ENCODE data around the gene COX15.
"Not testable (repeated sequence)": the region's sequence is repeated elsewhere in the genome, so short reads cannot be mapped to it uniquely, and the experiment has no call there.

COX15 gene

GRCh38 chr10:99740933-99741559 lies 9.1 kb upstream of the COX15 start:
- no peak for DNase-seq (ENCODE audit: low read depth, low spot score)

GRCh38 chr10:99740260-99740659 lies 8.3 kb upstream of the COX15 start:
- no peak for DNase-seq (ENCODE audit: low read depth, low spot score)

- DNase-seq (ENCODE audit: low read depth, low spot score) = not testable (repeated sequence)
Observed at GRCh38 chr10:99734111-99734510, 2.2 kb upstream of the COX15 start.

GRCh38 chr10:99733366-99733765 lies 1.4 kb upstream of the COX15 start:
- no peak for DNase-seq (ENCODE audit: low read depth, low spot score)

GRCh38 chr10:99731306-99732032 lies 458 bp downstream of the COX15 start:
- no peak for DNase-seq (ENCODE audit: low read depth, low spot score)

- no peak for DNase-seq (ENCODE audit: low read depth, low spot score)
Observed at GRCh38 chr10:99730026-99730425, 1.9 kb downstream of the COX15 start.

- no peak for DNase-seq (ENCODE audit: low read depth, low spot score)
Observed at GRCh38 chr10:99720387-99720786, 11.5 kb downstream of the COX15 start.

- DNase-seq (ENCODE audit: low read depth, low spot score) = no peak
Observed at GRCh38 chr10:99714446-99714845, 17.5 kb downstream of the COX15 start.

GRCh38 chr10:99711129-99711719 lies 20.7 kb downstream of the COX15 start:
- DNase-seq (ENCODE audit: low read depth, low spot score) = no peak

- DNase-seq (ENCODE audit: low read depth, low spot score) = no peak
Observed at GRCh38 chr10:99709480-99710229, 22.3 kb downstream of the COX15 start.

- no peak for DNase-seq (ENCODE audit: low read depth, low spot score)
Observed at GRCh38 chr10:99708428-99709012, 23.4 kb downstream of the COX15 start.

- DNase-seq (ENCODE audit: low read depth, low spot score) = no peak
Observed at GRCh38 chr10:99700649-99701048, 31.3 kb downstream of the COX15 start.

- DNase-seq (ENCODE audit: low read depth, low spot score) = no peak
Observed at GRCh38 chr10:99698504-99699080, 33.3 kb downstream of the COX15 start.

GRCh38 chr10:99695761-99696160 lies 36.2 kb downstream of the COX15 start:
- DNase-seq (ENCODE audit: low read depth, low spot score) = no peak

- DNase-seq (ENCODE audit: low read depth, low spot score) = no peak
Observed at GRCh38 chr10:99693933-99694583, 37.9 kb downstream of the COX15 start.

- no peak for DNase-seq (ENCODE audit: low read depth, low spot score)
Observed at GRCh38 chr10:99689461-99689860, 42.5 kb downstream of the COX15 start.

GRCh38 chr10:99685597-99685967 lies 46.3 kb downstream of the COX15 start:
- DNase-seq (ENCODE audit: low read depth, low spot score) = no peak

GRCh38 chr10:99682752-99683151 lies 49.2 kb downstream of the COX15 start:
- no peak for DNase-seq (ENCODE audit: low read depth, low spot score)

Measured in brain pericyte (primary cell).